Measurements from ENCODE around the gene CTTN.

DNA sequence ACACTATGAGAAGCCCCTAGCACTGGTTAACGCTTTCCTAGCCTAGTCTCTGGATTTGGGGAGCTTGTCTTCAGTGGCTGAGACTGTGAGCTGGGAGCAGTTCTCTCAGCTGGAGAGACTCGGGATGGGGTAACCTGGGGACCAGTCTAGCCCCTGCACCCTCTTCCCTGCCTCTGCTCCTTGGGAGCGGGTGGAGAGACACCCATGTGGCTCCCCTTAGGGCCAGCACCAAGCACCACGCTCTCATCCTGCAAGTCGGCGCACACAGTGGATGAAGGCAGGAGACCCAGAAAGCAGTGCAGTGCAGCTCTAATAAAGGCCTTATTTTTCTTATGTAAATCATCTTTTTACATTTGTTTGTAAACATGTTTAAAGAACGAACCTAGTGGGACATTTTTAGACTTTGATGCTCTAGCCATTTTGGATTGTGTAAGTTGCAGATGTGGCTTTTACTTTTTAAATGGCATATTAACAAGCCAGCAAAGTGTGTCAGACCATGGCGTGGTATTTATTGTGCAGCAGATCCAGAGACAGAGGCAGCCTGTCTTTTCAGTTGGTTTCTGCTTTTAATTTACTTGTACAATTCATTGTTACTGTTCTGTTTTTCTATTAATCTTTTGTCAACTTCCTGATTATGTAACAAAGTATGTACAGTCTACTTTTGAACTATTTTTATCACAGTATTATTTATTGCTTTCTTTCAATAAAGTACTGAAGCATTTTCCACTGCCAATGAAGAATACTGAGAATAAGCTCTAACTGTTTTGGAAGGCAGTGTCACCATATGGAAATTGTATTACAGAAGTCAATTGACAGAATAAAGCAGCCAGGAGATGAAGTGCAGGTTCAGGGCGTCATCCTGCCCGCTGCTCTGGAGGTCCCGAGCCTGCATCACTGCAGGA lies 14.4 kb upstream of the CTTN start:
- TF ChIP-seq, protein P1, sequence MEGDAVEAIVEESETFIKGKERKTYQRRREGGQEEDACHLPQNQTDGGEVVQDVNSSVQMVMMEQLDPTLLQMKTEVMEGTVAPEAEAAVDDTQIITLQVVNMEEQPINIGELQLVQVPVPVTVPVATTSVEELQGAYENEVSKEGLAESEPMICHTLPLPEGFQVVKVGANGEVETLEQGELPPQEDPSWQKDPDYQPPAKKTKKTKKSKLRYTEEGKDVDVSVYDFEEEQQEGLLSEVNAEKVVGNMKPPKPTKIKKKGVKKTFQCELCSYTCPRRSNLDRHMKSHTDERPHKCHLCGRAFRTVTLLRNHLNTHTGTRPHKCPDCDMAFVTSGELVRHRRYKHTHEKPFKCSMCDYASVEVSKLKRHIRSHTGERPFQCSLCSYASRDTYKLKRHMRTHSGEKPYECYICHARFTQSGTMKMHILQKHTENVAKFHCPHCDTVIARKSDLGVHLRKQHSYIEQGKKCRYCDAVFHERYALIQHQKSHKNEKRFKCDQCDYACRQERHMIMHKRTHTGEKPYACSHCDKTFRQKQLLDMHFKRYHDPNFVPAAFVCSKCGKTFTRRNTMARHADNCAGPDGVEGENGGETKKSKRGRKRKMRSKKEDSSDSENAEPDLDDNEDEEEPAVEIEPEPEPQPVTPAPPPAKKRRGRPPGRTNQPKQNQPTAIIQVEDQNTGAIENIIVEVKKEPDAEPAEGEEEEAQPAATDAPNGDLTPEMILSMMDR (IDR thresholded peaks at IDR 0.05): no peak
- no peak for TF ChIP-seq EP300 (IDR thresholded peaks at IDR 0.05)
- TF ChIP-seq POLR2A (IDR thresholded peaks at IDR 0.05): no peak
- no peak for TF ChIP-seq POLR2AphosphoS5 (IDR thresholded peaks at IDR 0.05)

All from suprapubic skin (tissue), 4 donors.